HG02885 (cell line): Measurements from ENCODE around the gene WDR37.
"Not testable (repeated sequence)": the region's sequence is repeated elsewhere in the genome, so short reads cannot be mapped to it uniquely, and the experiment has no call there.

Experiments used
- ATAC-seq: cut with Tn5 transposase; IDR thresholded peaks from one replicate; pipeline ENCODE4 v1.9.1; 2021; ENCODE audit warnings: mild to moderate bottlenecking; ENCODE audit not compliant: unreplicated experiment, poor library complexity

Gene WDR37, protein sequence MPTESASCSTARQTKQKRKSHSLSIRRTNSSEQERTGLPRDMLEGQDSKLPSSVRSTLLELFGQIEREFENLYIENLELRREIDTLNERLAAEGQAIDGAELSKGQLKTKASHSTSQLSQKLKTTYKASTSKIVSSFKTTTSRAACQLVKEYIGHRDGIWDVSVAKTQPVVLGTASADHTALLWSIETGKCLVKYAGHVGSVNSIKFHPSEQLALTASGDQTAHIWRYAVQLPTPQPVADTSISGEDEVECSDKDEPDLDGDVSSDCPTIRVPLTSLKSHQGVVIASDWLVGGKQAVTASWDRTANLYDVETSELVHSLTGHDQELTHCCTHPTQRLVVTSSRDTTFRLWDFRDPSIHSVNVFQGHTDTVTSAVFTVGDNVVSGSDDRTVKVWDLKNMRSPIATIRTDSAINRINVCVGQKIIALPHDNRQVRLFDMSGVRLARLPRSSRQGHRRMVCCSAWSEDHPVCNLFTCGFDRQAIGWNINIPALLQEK

DNA sequence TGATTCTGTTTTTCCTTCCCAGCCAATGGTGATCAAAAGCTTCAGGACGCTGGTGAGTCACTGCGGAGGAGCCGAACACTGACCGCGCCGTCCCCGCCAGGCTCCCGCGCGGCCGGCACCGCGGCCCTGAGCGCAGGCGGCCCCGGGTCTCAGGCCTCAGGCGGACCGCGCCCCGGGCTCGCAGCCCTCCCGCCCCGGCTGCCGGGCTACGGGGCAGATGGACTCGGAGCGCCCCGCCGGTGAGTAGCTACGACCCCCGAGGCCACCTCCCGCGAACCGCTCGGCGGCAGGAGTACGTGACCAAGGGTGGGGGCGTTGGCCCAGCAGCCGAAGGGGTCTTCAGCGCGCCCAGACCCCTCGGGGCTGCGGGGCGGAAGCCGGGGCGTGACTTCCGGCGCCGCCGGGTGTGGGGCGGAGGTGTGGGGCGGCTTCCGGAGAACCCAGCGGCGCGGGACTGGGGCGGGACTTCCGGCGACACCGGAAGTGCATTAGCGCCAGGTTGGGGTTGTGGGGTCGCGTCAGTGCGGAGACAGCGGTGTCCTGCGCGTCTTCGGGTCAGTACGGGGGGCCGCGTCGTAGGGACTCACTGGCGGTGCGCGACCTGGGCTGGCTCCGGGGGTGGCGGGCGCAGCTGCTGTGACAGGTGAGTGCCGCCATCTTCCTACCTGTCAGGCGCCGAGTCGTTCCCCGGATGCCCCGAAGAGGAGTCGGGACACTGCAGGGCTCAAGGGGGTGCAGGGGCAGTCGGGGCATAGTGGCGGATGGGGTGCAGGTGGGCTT, at the start of gene WDR37:
Gene WDR37 (plus strand): TSS at position 60 of the 780 bp plus-strand sequence. CDS start 15,771 bp downstream, outside the sequence.
- ATAC-seq: peak; percentile 96

DNA sequence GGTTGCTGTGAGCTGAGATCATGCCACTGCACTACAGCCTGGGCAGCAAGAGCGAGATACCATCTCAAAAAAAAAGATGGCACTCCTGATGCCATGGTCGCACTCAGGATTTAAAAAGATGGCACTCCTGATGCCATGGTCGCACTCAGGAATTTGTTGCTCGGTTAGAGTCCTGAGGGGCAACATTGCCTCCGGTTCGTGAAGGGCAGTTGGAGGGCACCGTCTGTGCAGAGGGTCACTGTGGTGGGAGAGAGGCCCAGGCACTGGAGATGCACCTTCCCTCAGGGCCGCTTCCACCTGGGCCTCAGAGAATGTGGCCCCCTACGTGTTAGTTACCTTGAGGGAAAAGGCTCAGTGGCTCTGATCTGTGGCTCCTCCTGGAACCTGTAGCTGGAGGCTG, 49.6 kb upstream of the WDR37 start:
- ATAC-seq: no peak

DNA sequence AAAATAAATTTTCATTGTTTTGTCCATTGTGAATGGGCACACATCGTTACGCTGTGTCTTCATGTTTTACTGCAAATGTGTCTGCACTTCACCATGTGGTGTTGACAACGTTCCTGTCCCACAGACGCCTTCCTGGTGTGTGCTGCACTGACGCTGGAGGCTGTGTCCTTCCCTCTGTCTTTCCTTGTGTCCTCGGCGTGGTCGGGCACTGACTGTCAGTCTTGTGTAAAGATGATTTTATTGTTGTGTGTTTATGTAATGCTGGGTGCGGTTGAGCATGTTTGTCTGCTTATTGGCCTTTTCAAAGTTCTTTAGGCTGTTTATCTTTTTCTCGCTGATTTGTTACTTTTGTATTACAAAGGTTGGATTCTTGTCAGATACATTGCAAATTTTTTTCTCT, 48.6 kb upstream of the WDR37 start:
- ATAC-seq: no peak

DNA sequence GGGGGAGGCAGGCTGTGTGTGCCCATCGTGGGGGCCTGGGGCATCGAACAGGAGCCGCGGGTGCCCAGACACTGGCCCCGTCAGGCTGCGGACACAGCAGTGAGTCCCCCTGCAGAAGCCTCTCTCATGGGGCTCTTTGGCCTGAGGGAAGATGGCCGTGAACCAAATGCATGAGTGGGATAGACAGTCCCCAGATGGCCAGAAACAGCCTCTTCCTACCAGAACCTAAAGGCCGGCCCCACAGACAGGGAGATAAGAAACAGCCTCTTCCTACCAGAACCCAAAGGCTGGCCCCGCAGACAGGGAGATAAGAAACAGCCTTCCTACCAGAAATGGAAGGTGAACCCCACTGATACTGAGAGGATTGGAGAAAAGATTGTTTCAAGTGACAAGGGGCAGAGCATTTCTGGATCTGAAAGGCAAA, 47.1 kb upstream of the WDR37 start:
- no peak for ATAC-seq

DNA sequence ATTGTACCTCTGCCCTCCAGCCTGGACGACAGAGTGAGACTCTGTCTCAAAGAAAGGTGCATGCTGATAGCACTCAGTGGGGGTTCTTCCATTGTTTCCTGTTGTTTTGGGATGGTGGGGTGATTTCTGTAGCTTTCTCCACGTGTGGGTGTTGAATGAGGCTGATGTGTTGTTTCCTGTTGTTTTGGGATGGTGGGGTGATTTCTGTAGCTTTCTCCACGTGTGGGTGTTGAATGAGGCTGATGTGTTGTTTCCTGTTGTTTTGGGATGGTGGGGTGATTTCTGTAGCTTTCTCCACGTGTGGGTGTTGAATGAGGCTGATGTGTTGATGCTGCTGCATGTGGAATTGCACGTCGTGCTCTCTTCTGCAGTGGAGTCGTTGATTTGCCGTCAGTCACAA, 46.2 kb upstream of the WDR37 start:
- not testable (repeated sequence) for ATAC-seq

DNA sequence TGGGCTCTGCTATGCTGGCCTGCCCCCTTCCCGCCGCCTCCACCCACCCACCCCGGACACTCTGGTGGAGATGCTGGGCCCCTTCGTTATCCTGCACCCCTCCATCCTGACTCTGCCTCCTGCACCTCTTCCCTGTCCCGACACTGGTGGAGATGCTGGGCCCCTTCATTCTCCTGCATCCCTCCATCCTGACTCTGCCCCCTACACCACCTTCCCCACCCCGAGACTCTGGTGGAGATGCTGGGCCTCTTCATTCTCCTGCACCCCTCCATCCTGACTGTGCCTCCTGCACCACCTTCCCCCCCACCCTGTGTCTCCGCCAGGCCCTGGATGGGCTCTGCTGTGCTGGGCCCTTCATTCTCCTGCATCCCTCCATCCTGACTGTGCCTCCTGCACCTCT, 45.5 kb upstream of the WDR37 start:
- ATAC-seq: no peak

DNA sequence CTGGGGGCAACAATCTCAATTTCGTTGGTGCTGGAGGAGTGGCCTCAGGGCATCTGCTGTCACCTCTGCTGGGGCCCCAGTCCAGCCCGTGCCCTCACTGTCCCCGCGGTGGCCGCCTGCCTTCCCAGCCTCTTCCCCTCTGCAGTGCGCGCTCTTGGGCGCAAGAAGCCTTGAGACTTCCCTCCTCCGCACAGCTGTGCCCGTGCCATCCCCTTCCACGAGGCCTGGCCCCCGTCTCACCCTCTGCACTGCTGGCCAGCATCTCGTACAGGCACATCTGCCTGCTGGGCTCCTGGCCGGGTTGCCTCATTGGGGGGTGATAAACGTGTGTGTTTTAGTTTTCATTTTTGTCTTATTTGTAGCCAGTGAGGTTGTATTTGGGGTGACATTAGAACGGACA, 44.5 kb upstream of the WDR37 start:
- ATAC-seq: no peak

DNA sequence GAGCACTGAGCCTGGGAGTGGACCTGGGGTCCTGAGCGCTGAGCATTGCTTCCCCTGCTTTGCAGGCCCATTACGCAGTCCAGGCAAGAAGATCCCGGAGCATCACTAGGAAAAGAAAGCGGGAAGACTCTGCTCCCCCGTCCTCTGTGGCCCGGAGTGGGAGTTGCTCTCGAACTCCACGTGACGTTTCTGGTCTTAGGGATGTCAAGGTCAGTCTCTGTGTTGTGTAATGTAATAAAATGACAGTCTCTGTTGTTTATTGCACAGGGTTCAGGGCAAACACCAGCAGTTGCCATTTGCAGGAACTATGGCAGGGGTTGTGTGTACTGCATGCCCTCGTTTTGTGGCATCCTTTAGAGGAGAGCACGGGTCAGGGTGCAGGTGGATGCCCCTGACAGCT, 40.5 kb upstream of the WDR37 start:
- no peak for ATAC-seq

DNA sequence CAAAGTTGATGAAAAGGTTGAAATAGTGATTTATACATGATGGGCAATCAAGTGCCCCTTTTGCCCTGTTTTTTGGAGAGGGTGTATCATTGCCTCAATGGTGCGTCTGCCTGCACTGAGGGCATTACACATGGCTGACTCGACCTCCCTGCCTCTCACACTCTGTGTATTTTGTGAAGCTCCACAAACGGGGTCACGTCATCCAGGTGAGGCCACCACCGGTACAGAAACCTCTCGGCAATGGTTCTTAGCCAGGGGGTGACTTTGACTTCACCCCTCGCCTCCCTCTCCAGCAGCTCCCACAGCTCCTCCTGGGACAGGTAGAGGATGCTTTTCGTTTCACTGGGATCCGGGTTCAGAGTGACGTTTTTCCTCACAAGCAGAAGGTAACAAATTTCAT, 36.8 kb upstream of the WDR37 start:
- no peak for ATAC-seq

DNA sequence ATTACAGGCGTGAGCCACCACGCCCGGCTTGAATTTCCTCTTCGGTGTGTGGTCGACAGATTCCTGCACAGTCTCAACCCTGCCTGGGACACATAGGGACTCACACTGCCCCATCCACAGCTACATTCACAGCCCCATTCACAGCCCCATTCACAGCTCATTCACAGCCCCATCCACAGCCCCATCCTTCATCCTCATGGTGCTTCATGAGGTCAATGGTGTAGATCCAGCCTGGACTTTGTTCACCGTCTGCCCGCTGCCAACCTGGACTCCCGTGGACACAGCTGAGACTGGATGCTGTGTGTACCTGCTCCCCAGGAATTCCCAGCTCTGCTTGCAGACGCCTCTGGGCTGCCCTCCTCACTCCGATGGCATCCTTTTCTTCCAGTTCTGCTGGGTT, 35.7 kb upstream of the WDR37 start:
- ATAC-seq: no peak

DNA sequence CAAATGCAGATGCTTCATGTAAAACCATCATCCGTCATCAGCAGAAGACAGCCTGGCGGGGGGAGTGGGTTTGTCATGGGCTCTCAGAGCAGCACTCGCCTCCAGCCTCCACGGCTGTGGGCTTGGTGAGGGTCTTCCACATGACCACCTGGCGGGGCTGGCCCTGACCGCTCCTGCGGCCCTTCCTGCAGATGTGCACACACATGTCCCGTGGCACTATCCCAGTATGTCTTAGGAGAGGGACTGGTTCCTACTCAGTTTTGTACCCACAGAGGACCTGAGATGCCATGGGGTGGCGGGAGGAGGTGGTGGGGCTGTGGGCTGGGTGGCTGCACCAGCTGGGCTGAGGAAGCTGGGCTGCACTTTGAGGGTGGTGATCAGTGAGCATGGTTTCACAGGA, 35.2 kb upstream of the WDR37 start:
- ATAC-seq: no peak

DNA sequence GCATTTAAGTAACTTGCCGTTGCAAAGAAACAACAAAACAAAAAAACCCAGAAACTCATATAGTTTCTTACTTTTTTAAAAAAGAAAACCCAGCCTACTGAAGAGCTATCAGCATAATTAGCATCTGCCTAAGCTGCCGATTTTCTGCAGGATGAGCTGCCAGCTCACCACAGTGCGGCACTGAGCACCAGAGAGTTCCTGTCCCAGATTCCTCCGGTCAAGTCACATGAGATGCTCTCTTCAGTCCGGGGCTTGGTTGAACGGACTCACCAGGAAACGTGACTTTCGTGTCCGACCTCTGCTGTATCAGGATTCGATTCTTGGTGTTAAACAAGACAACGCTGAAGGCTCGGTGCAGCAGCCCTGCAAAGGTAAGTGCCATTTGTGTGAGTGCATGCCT, 33.8 kb upstream of the WDR37 start:
- no peak for ATAC-seq

DNA sequence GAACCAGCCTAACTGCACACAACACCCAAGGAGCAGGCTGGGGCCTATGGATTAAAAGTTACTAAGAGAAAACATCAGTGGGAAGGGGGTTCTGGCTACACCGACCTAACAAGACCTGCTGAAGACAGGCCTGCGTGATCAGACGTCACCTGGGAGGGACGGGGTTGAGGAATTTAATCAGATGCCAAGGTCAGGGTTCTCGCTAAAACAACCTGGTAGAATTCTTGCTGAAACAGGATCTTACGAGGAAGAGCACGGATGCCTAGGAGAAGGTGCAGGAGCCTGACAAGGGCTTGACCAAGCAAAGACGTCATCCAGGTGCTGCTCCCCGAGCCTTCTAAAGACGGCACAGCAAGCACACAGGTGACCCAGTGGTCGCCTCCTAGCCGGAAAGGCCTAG, 32.1 kb upstream of the WDR37 start:
- ATAC-seq: no peak

DNA sequence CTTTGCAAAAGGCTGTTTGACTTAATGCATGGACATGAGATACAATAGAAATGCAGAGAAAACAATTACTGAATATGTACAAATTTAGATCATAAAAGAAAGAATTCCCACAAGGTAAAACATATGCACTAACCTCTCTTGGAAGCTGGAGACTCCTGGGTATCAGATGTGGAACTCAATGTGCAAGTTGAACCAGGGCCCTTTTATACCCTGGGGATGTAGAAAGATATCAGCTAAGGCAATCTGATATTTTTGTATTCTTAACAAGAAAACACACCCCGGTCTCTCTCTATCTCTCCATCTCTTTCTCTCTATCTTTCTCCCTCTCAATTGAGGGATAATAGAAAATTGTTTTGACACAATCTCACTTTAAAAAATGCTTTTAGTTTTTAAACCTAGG, 30.5 kb upstream of the WDR37 start, which contains the start of gene IDI2:
Gene IDI2 (minus strand): TSS at position 177 of the 400 bp plus-strand sequence. CDS start 1,136 bp downstream, outside the sequence.
- no peak for ATAC-seq

DNA sequence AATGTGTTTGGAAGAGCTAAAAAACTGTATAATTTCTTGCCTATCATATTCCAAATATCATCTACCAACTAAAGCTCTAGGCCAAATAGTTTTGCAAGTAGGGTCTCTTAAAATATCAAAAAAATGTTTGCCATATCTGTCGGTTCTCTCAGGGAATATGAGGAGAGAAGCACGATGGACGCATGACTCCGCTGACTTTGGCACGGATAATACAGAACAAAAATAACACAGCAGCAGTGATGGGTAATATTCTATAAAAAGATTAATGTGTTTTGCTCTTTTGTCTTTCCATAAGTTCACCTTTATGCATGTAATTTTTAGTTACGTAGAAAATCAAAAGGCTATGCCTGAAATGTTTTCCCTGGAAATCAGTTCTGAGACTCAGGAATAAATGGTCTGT, 29.6 kb upstream of the WDR37 start:
- ATAC-seq: no peak

DNA sequence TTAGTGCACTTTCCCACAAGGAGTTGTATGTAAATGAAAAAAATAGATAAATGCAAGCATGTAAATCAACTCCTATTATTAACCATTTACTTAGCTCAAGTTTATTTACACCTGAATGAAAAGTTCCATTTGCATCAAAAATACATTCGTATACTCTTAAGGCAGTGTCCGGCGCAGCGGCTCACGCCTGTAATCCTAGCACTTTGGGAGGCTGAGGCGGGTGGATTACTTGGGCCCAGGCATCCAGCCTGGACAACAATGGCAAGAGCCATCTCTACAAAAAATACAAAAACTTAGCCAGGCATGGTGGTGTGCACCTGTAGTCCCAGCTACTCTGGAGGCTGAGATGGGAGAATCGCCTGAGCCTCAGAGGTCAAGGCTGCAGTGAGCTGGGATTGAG, 26.3 kb upstream of the WDR37 start:
- no peak for ATAC-seq

DNA sequence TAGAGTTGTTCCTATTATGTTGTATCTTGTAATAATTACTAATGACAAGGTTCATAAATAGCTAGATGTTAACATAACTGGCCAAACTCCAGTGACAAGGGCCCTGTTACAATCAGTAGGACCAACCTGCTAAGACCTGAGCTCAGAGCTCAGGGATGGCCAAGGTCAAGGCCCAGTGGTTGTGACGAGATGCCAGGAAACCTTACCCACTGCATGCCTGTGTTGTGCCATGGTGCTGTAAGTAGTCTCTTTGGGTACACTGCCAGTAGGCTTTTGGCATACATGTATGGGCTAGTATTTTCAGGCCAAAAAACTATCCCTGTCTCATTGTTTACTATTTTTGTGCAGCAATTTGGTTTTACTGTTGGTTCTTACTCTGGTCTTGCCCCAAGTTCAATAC, 22.6 kb upstream of the WDR37 start:
- no peak for ATAC-seq

DNA sequence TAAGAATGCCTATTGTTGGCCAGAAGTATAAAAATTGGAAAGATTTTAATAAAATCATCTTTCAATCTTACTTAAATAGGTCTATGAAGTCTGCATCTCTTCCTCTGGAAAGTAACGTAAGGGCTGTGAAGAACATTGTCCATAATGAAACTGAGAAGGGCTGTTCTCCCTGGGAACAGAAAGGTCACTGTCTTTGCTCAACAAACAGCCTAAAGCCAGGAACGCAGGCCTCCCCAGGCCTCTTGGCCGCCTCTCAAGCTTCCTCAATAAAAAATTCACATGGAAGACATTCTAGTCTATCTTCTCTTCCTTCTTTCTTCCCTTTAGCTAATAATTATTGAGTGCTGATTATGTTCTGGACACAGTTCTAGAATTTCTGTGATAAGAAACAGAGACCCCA, 21.4 kb upstream of the WDR37 start:
- ATAC-seq: no peak

DNA sequence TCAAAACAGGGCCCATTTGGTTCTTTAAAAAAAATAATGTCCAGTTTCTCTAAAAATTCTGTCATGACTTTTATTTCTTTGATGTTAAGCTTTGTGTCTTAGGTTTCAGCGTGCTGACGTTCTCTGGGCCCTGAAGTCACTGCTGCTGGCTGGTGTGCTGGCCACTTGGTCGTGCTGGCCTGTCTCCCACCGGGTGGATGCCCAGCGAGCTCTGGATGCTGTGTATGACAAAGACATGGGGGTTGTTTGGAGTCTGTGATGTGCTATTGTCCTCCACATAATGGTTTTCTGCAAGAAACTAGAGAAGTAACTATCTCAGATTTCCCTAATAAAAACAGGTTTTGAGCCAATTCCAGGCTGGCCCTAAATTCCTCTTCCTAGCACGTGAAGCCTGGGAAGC, 21.0 kb upstream of the WDR37 start:
- ATAC-seq: no peak

DNA sequence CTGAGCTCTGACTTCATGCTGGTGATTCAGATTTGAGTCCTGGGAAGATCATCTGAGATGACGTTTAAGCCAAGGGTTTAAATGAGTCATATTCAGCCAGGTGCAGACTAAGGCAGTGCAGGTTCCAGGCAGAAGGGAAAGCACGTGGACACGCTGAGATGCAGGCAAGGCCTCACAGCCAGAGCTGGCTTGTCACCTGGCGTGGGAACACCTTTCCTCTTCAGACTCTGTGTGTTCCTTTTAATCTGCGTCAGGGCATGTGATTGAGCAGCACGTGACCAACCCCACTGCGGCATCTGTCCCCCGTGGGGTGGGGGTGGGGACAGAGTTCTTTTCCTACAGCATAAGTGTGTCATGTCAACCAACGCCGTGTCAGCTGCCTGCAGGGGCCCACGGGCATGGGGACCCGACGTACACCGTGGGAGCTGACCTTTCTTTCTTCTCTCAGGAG, 19.8 kb upstream of the WDR37 start:
- peak; percentile 93 for ATAC-seq

DNA sequence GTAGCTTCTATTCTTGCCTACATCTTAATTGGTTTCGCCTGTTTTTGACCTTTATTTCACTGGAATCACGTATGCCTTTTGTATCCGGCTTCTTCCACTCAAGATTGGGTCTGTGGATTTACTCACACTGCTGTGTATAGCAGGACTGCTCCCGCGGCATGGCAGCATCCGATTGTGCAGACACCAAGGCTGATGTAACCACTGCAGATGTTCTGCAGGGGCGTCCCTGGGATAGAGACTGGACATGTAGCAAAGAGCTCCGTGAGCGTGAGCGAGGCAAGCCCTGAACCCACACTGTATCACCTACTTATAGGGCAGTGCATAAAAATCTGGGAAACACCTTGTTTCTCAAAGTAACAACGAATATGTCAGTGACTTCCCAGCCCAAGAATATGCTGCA, 19.1 kb upstream of the WDR37 start:
- ATAC-seq: no peak
